ENCODE data around the gene OR4S1. TPM values are rescaled to one million over a fixed set of nuclear protein-coding genes. Genes with fewer than 3 reads are reported as not detected.
"Not testable (repeated sequence)": the region's sequence is repeated elsewhere in the genome, so short reads cannot be mapped to it uniquely, and the experiment has no call there.

Gene OR4S1
- total and polyA plus RNA-seq, 7 experiments from 2014 or later, result not detected

- POLR2A ChIA-PET; intact Hi-C loops (cut with micrococcal nuclease): not testable (repeated sequence)
- peaks cover 0 to 15% (median 4%) of the 10 kb centered on the region in 5 donors for H3K27me3 Mint-ChIP-seq
These were observed 7.6 kb downstream of the OR4S1 start for GRCh38 chr11:48313590-48313989.

GRCh38 chr11:48319813-48320212, 13.8 kb downstream of the OR4S1 start:
- H3K4me1 ChIP-seq (ENCODE audit: control insufficient read depth in 2 of 2, insufficient read depth in 2 of 2, low read length in 2 of 2); H3K27me3 ChIP-seq (ENCODE audit: control insufficient read depth in 2 of 2, insufficient read depth in 2 of 2, low read length in 2 of 2); H3K4me1 Mint-ChIP-seq; H3K4me3 ChIP-seq (ENCODE audit: low read length); CTCF ChIA-PET; ATAC-seq; intact Hi-C loops (cut with micrococcal nuclease); H3K27ac Mint-ChIP-seq; H3K9me3 ChIP-seq (ENCODE audit: control insufficient read depth in 2 of 3, low read length in 3 of 3); H3K27ac ChIP-seq (ENCODE audit: low read depth, low read length); DNase-seq; H3K4me3 Mint-ChIP-seq; POLR2A ChIA-PET; H3K36me3 Mint-ChIP-seq; H3K36me3 ChIP-seq (ENCODE audit: control insufficient read depth in 2 of 3, insufficient read depth in 3 of 3, low read length in 3 of 3); H3K9me3 Mint-ChIP-seq: not testable (repeated sequence)
- peaks cover 0 to 18% (median 11%) of the 10 kb centered on the region in 5 donors for H3K27me3 Mint-ChIP-seq

More at GRCh38 chr11:48313590-48313989, 7.6 kb downstream of the OR4S1 start:
- peaks cover 4 to 24% (median 7%) of the 10 kb centered on the region in 11 donors for H3K9me3 Mint-ChIP-seq
- H3K27me3 ChIP-seq (ENCODE audit: control insufficient read depth in 2 of 2, insufficient read depth in 2 of 2, low read length in 2 of 2); H3K9me3 ChIP-seq (ENCODE audit: control insufficient read depth in 2 of 3, low read length in 3 of 3); ATAC-seq; CTCF ChIA-PET; DNase-seq; H3K4me1 Mint-ChIP-seq; H3K4me3 Mint-ChIP-seq; H3K4me1 ChIP-seq (ENCODE audit: control insufficient read depth in 2 of 2, insufficient read depth in 2 of 2, low read length in 2 of 2); H3K27ac ChIP-seq (ENCODE audit: low read depth, low read length); H3K4me3 ChIP-seq (ENCODE audit: low read length); H3K36me3 Mint-ChIP-seq; H3K36me3 ChIP-seq (ENCODE audit: control insufficient read depth in 2 of 3, insufficient read depth in 3 of 3, low read length in 3 of 3); H3K27ac Mint-ChIP-seq: not testable (repeated sequence)

GRCh38 chr11:48324620-48325019, 18.6 kb downstream of the OR4S1 start, which contains the start of gene OR4C3:
TSS of gene OR4C3 (plus strand) at chr11:48324920. CDS start at chr11:48325022, 102 bp downstream.
- DNase-seq; H3K4me3 Mint-ChIP-seq; H3K36me3 Mint-ChIP-seq; H3K27ac ChIP-seq (ENCODE audit: low read depth, low read length); H3K4me1 ChIP-seq (ENCODE audit: control insufficient read depth in 2 of 2, insufficient read depth in 2 of 2, low read length in 2 of 2); intact Hi-C loops (cut with micrococcal nuclease); ATAC-seq; H3K27me3 ChIP-seq (ENCODE audit: control insufficient read depth in 2 of 2, insufficient read depth in 2 of 2, low read length in 2 of 2); H3K4me3 ChIP-seq (ENCODE audit: low read length); H3K27ac Mint-ChIP-seq; H3K36me3 ChIP-seq (ENCODE audit: control insufficient read depth in 2 of 3, insufficient read depth in 3 of 3, low read length in 3 of 3); H3K4me1 Mint-ChIP-seq; H3K9me3 Mint-ChIP-seq; CTCF ChIA-PET; POLR2A ChIA-PET; H3K9me3 ChIP-seq (ENCODE audit: control insufficient read depth in 2 of 3, low read length in 3 of 3): not testable (repeated sequence)
- H3K27me3 Mint-ChIP-seq, result peaks cover 0 to 13% (median 6%) of the 10 kb centered on the region in 5 donors

GRCh38 chr11:48341466-48341865, 35.4 kb downstream of the OR4S1 start:
- peak; percentile 22 for ATAC-seq
- peaks cover 4 to 25% (median 17%) of the 10 kb centered on the region in 11 donors for H3K9me3 Mint-ChIP-seq
- peaks cover 2 to 11% (median 5%) of the 10 kb centered on the region in 5 donors for H3K36me3 Mint-ChIP-seq
- Histone ChIP-seq H3K27me3 (ENCODE audit: control insufficient read depth in 2 of 2, insufficient read depth in 2 of 2, low read length in 2 of 2) (no peaks in the 10 kb centered on the region), H3K36me3 (ENCODE audit: control insufficient read depth in 2 of 3, insufficient read depth in 3 of 3, low read length in 3 of 3) (no peaks in the 10 kb centered on the region), H3K9me3 (ENCODE audit: control insufficient read depth in 2 of 3, low read length in 3 of 3) (peaks cover 0 to 5% (median 4%) of the 10 kb centered on the region in 3 experiments), H3K27ac (ENCODE audit: low read depth, low read length) (no peak overlapping the region), H3K4me1 (ENCODE audit: control insufficient read depth in 2 of 2, insufficient read depth in 2 of 2, low read length in 2 of 2) (peaks cover 8 to 14% of the 10 kb centered on the region in 2 donors), H3K4me3 (ENCODE audit: low read length) (peak overlapping the region; percentile 17)
- CTCF ChIA-PET, result no interaction called here
- peaks cover 0 to 3% (median 0%) of the 10 kb centered on the region in 5 donors for H3K27me3 Mint-ChIP-seq
- H3K4me1 Mint-ChIP-seq, result peaks cover 7 to 30% (median 27%) of the 10 kb centered on the region in 7 donors
- POLR2A ChIA-PET, result no interaction called here
- peak in 6 of 9 donors; percentile 9 to 43 (median 20) for DNase-seq
- H3K27ac Mint-ChIP-seq, result peak overlapping the region in 1 of 9 donors; percentile 21
- H3K4me3 Mint-ChIP-seq, result peak overlapping the region in 5 of 10 donors; percentile 7 to 45 (median 19)
- intact Hi-C loops (cut with micrococcal nuclease), result no loop called here

GRCh38 chr11:48342505-48342904, 36.5 kb downstream of the OR4S1 start:
- H3K27me3 ChIP-seq (ENCODE audit: control insufficient read depth in 2 of 2, insufficient read depth in 2 of 2, low read length in 2 of 2); H3K9me3 ChIP-seq (ENCODE audit: control insufficient read depth in 2 of 3, low read length in 3 of 3); H3K4me3 Mint-ChIP-seq; intact Hi-C loops (cut with micrococcal nuclease); H3K36me3 ChIP-seq (ENCODE audit: control insufficient read depth in 2 of 3, insufficient read depth in 3 of 3, low read length in 3 of 3); POLR2A ChIA-PET; H3K4me3 ChIP-seq (ENCODE audit: low read length); H3K27ac ChIP-seq (ENCODE audit: low read depth, low read length); CTCF ChIA-PET; H3K27me3 Mint-ChIP-seq; ATAC-seq; DNase-seq; H3K27ac Mint-ChIP-seq: not testable (repeated sequence)
- peaks cover 13 to 39% (median 35%) of the 10 kb centered on the region in 7 donors for H3K4me1 Mint-ChIP-seq
- peaks cover 4 to 36% (median 20%) of the 10 kb centered on the region in 11 donors for H3K9me3 Mint-ChIP-seq
- H3K4me1 ChIP-seq (ENCODE audit: control insufficient read depth in 2 of 2, insufficient read depth in 2 of 2, low read length in 2 of 2), result peaks cover 8 to 14% of the 10 kb centered on the region in 2 donors
- H3K36me3 Mint-ChIP-seq, result peaks cover 4 to 16% (median 5%) of the 10 kb centered on the region in 5 donors

- Mint-ChIP-seq H3K9me3 (peaks cover 4 to 66% (median 33%) of the 10 kb centered on the region in 11 donors), H3K4me3 (peak overlapping the region in 5 of 10 donors; percentile 1 to 62 (median 39)), H3K27ac (peak overlapping the region in 5 of 9 donors; percentile 9 to 61 (median 38)), H3K36me3 (peaks cover 4 to 20% (median 8%) of the 10 kb centered on the region in 5 donors), H3K27me3 (peaks cover 0 to 12% (median 3%) of the 10 kb centered on the region in 5 donors), H3K4me1 (peaks cover 11 to 30% (median 28%) of the 10 kb centered on the region in 7 donors)
- H3K9me3 ChIP-seq (ENCODE audit: control insufficient read depth in 2 of 3, low read length in 3 of 3); CTCF ChIA-PET; H3K27ac ChIP-seq (ENCODE audit: low read depth, low read length); ATAC-seq; H3K27me3 ChIP-seq (ENCODE audit: control insufficient read depth in 2 of 2, insufficient read depth in 2 of 2, low read length in 2 of 2); intact Hi-C loops (cut with micrococcal nuclease); H3K36me3 ChIP-seq (ENCODE audit: control insufficient read depth in 2 of 3, insufficient read depth in 3 of 3, low read length in 3 of 3); POLR2A ChIA-PET; H3K4me3 ChIP-seq (ENCODE audit: low read length): not testable (repeated sequence)
- DNase-seq, result peak in 3 of 9 donors; percentile 9 to 25 (median 12)
- peaks cover 8 to 14% of the 10 kb centered on the region in 2 donors for H3K4me1 ChIP-seq (ENCODE audit: control insufficient read depth in 2 of 2, insufficient read depth in 2 of 2, low read length in 2 of 2)
These were observed 40.3 kb downstream of the OR4S1 start for GRCh38 chr11:48346286-48346685.

GRCh38 chr11:48354013-48354412, 48.0 kb downstream of the OR4S1 start:
- no peak overlapping the region for H3K4me3 Mint-ChIP-seq
- no peak overlapping the region for H3K4me3 ChIP-seq (ENCODE audit: low read length)
- intact Hi-C loops (cut with micrococcal nuclease), result no loop called here
- no peaks in the 10 kb centered on the region for H3K36me3 Mint-ChIP-seq
- no peaks in the 10 kb centered on the region for H3K4me1 Mint-ChIP-seq
- no peaks in the 10 kb centered on the region for H3K27me3 ChIP-seq (ENCODE audit: control insufficient read depth in 2 of 2, insufficient read depth in 2 of 2, low read length in 2 of 2)
- H3K9me3 ChIP-seq (ENCODE audit: control insufficient read depth in 2 of 3, low read length in 3 of 3), result no peaks in the 10 kb centered on the region
- POLR2A ChIA-PET, result no interaction called here
- CTCF ChIA-PET, result no interaction called here
- no peak overlapping the region for H3K27ac Mint-ChIP-seq
- no peak for DNase-seq
- H3K27ac ChIP-seq (ENCODE audit: low read depth, low read length), result no peak overlapping the region
- H3K36me3 ChIP-seq (ENCODE audit: control insufficient read depth in 2 of 3, insufficient read depth in 3 of 3, low read length in 3 of 3), result no peaks in the 10 kb centered on the region
- peaks cover 1 to 38% (median 16%) of the 10 kb centered on the region in 11 donors for H3K9me3 Mint-ChIP-seq
- no peaks in the 10 kb centered on the region for H3K4me1 ChIP-seq (ENCODE audit: control insufficient read depth in 2 of 2, insufficient read depth in 2 of 2, low read length in 2 of 2)
- H3K27me3 Mint-ChIP-seq, result peaks cover 2 to 10% (median 6%) of the 10 kb centered on the region in 5 donors
- ATAC-seq, result no peak
